ENCODE measurements around the gene SOX8. TPM values are rescaled to one million over a fixed set of nuclear protein-coding genes. Genes with fewer than 3 reads are reported as not detected.

SOX8 gene
- total and polyA plus RNA-seq, 2 donors (not counting 1 experiment from before 2014, with no cell fraction given): 0.03 TPM; not detected in 1

- Histone ChIP-seq H3K9me3 (ENCODE audit: control insufficient read depth, insufficient read depth, low read depth, low read length) (no peaks in the 10 kb centered on the region), H3K4me3 (replicated peaks in 1 of 4; ENCODE audit: control extremely low read depth in 1 of 4, insufficient read depth in 1 of 4, low read depth in 3 of 4, low read length in 4 of 4) (no peak overlapping the region), H3K4me2 (ENCODE audit: extremely low read depth, insufficient read depth, low read length) (no peak overlapping the region), H3K79me2 (ENCODE audit: control insufficient read depth, insufficient read depth, low read length) (no peaks in the 10 kb centered on the region), H3K4me1 (ENCODE audit: control insufficient read depth, extremely low read depth, insufficient read depth, low read length) (no peaks in the 10 kb centered on the region), H3K27ac (ENCODE audit: insufficient read depth, low read length) (no peak overlapping the region), H3K36me3 (ENCODE audit: control insufficient read depth, insufficient read depth, low read length) (no peaks in the 10 kb centered on the region), H4K20me1 (ENCODE audit: control insufficient read depth, extremely low read depth, insufficient read depth, low read length) (no peaks in the 10 kb centered on the region), H3K9ac (ENCODE audit: insufficient read depth, low read length) (no peak overlapping the region), H3K27me3 (ENCODE audit: control insufficient read depth, insufficient read depth, low read length) (peaks cover 27% of the 10 kb centered on the region), H2AFZ (ENCODE audit: low read length) (no peak overlapping the region)
- TF ChIP-seq EZH2 (IDR thresholded peaks at IDR 0.05; ENCODE audit: low read length, missing control alignments) (no peak), CTCF (conservative IDR thresholded peaks at IDR 0.05 in 1 of 2, IDR thresholded peaks at IDR 0.05 in 1 of 2; ENCODE audit: low read depth in 1 of 2, low read length in 2 of 2) (no peak)
- no peak for DNase-seq (ENCODE audit: low read depth in 2 of 2)
These were observed 3.4 kb downstream of the SOX8 start for GRCh38 chr16:984736-985636.

GRCh38 chr16:985646-986400, 4.3 kb downstream of the SOX8 start:
- Histone ChIP-seq H2AFZ (ENCODE audit: low read length) (no peak overlapping the region), H3K4me2 (ENCODE audit: extremely low read depth, insufficient read depth, low read length) (no peak overlapping the region), H3K4me3 (replicated peaks in 1 of 4; ENCODE audit: control extremely low read depth in 1 of 4, insufficient read depth in 1 of 4, low read depth in 3 of 4, low read length in 4 of 4) (no peak overlapping the region), H3K36me3 (ENCODE audit: control insufficient read depth, insufficient read depth, low read length) (no peaks in the 10 kb centered on the region), H3K27me3 (ENCODE audit: control insufficient read depth, insufficient read depth, low read length) (peaks cover 23% of the 10 kb centered on the region), H3K27ac (ENCODE audit: insufficient read depth, low read length) (no peak overlapping the region), H4K20me1 (ENCODE audit: control insufficient read depth, extremely low read depth, insufficient read depth, low read length) (no peaks in the 10 kb centered on the region), H3K4me1 (ENCODE audit: control insufficient read depth, extremely low read depth, insufficient read depth, low read length) (no peaks in the 10 kb centered on the region), H3K79me2 (ENCODE audit: control insufficient read depth, insufficient read depth, low read length) (no peaks in the 10 kb centered on the region), H3K9me3 (ENCODE audit: control insufficient read depth, insufficient read depth, low read depth, low read length) (no peaks in the 10 kb centered on the region), H3K9ac (ENCODE audit: insufficient read depth, low read length) (no peak overlapping the region)
- TF ChIP-seq EZH2 (IDR thresholded peaks at IDR 0.05; ENCODE audit: low read length, missing control alignments): no peak
- TF ChIP-seq CTCF (conservative IDR thresholded peaks at IDR 0.05 in 1 of 2, IDR thresholded peaks at IDR 0.05 in 1 of 2; ENCODE audit: low read depth in 1 of 2, low read length in 2 of 2): no peak
- DNase-seq (ENCODE audit: low read depth in 2 of 2): no peak

GRCh38 chr16:986411-986810, 4.8 kb downstream of the SOX8 start:
- Histone ChIP-seq H3K27ac (ENCODE audit: insufficient read depth, low read length) (no peak overlapping the region), H3K4me3 (replicated peaks in 1 of 4; ENCODE audit: control extremely low read depth in 1 of 4, insufficient read depth in 1 of 4, low read depth in 3 of 4, low read length in 4 of 4) (no peak overlapping the region), H2AFZ (ENCODE audit: low read length) (no peak overlapping the region), H3K79me2 (ENCODE audit: control insufficient read depth, insufficient read depth, low read length) (no peaks in the 10 kb centered on the region), H3K27me3 (ENCODE audit: control insufficient read depth, insufficient read depth, low read length) (peaks cover 19% of the 10 kb centered on the region), H3K9ac (ENCODE audit: insufficient read depth, low read length) (no peak overlapping the region), H3K36me3 (ENCODE audit: control insufficient read depth, insufficient read depth, low read length) (no peaks in the 10 kb centered on the region), H3K4me2 (ENCODE audit: extremely low read depth, insufficient read depth, low read length) (no peak overlapping the region), H4K20me1 (ENCODE audit: control insufficient read depth, extremely low read depth, insufficient read depth, low read length) (no peaks in the 10 kb centered on the region), H3K9me3 (ENCODE audit: control insufficient read depth, insufficient read depth, low read depth, low read length) (no peaks in the 10 kb centered on the region), H3K4me1 (ENCODE audit: control insufficient read depth, extremely low read depth, insufficient read depth, low read length) (no peaks in the 10 kb centered on the region)
- no peak for DNase-seq (ENCODE audit: low read depth in 2 of 2)
- TF ChIP-seq EZH2 (IDR thresholded peaks at IDR 0.05; ENCODE audit: low read length, missing control alignments) (no peak), CTCF (conservative IDR thresholded peaks at IDR 0.05 in 1 of 2, IDR thresholded peaks at IDR 0.05 in 1 of 2; ENCODE audit: low read depth in 1 of 2, low read length in 2 of 2) (no peak)

Measured in fibroblast of lung (primary cell).